AG04450 (cell line): ENCODE results near the gene ARSB. TPM values are rescaled to one million over a fixed set of nuclear protein-coding genes. Genes with fewer than 3 reads are reported as not detected.

Experiments used
- CTCF ChIA-PET: fragments of 300-600, 350-600 bp; formaldehyde crosslinking; extraction: SDS; loops from one replicate; lab custom pipeline; 2022; ENCODE audit warnings: antibody characterized with exemption, inconsistent platforms; lab: Charles Lee
- POLR2A ChIA-PET: fragments of 350-600 bp; formaldehyde crosslinking; extraction: SDS; loops from one replicate; lab custom pipeline; 2021; ENCODE audit warnings: antibody characterized with exemption, inconsistent platforms; lab: Yijun Ruan, JAX
- DNase-seq: peaks from one replicate; pipeline ENCODE4 v3.0.0-alpha.2; 2011; ENCODE audit warnings: low read depth, low spot score
- H3K27ac ChIP-seq: one replicate; pipeline ENCODE4 v1.5.1; 2012; ENCODE audit warnings: low read depth, low read length, control low read depth
- H3K27me3 ChIP-seq: one replicate; pipeline ENCODE4 v1.6.0; 2012; ENCODE audit warnings: low read length; ENCODE audit not compliant: control insufficient read depth, insufficient read depth
- H3K4me3 ChIP-seq: 2 replicates; pipeline ENCODE4 v1.5.1; 2011; ENCODE audit warnings: mild to moderate bottlenecking, low read depth, low read length, control low read depth
- H3K9me3 ChIP-seq: 2 replicates; pipeline ENCODE4 v1.5.1; 2012; ENCODE audit warnings: low read length; ENCODE audit not compliant: control insufficient read depth, insufficient read depth
- CTCF ChIP-seq: IDR thresholded peaks from 2 replicates; pipeline ENCODE4 v1.5.1; 2011; ENCODE audit warnings: low read depth, low read length, control low read depth, inconsistent platforms
- polyA plus RNA-seq: library from polyadenylated mRNA; depleted of rRNA; stranded (reverse); fragments of >200 nt; gene quantifications from 2 replicates; pipeline ENCODE4 v1.2.3, GENCODE V29; 2011

Gene ARSB
- polyA plus RNA-seq, 1 experiment = 21.0 TPM

DNA sequence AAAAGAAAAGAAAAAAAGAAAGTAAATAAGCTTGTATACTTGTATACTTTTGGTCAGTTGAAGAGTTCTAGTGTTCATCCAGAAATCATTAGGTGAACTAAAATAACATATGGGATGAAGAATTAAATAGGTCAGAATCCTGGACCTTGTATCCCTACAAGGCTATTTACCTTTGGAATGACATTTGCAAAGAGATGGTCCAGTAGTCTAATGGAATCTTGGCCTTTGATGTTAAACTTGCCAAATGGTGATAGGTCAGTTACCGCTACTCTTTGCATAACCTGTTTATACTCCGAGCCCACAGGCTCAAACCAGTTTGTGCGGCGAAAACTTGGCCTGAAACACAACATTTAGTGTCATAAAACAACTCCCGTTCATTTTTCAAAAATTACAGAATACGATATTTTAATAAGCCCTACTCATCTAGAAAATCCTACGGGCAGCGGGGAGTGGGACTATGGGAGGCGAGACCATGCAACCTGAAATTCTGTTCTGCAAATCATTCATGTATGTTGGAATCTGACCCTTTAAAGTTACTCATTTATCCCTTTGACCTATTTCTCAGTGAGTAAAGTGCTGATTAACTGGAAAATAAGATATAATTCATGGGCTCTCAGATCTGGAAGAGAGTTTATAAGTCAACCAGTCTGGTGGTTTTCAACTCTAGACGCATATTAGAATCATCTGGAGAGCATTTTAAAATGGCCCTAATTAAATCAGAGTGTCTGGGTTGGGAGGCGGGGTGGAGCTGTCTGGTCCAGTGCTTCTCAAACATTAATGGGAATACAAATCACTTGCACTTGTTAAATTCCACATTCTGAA lies 45.8 kb upstream of the ARSB start:
- POLR2A ChIA-PET = no interaction called here
- DNase-seq = no peak
- Histone ChIP-seq H3K27me3 (peaks cover 4% of the 10 kb centered on the region), H3K27ac (no peak overlapping the region), H3K9me3 (no peaks in the 10 kb centered on the region), H3K4me3 (no peak overlapping the region)
- TF ChIP-seq CTCF = no peak
- CTCF ChIA-PET = interaction anchor here (0.6 to 16.3 kb wide), 4 partner anchors 11 to 450 kb away, joined by 3 to 920 read pairs (median 4); no protein-coding TSS in a partner anchor

GRCh38 chr5:79025054-79025472 lies 40.0 kb upstream of the ARSB start:
- H3K27me3 ChIP-seq = peaks cover 4% of the 10 kb centered on the region
- DNase-seq = peak; percentile 57
- H3K4me3 ChIP-seq = peak overlapping the region; percentile 38
- TF ChIP-seq CTCF = peak; percentile 95
- ChIA-PET CTCF (interaction anchor here (0.5 to 16.3 kb wide), 128 partner anchors 9 to 1880 kb away, joined by 3 to 920 read pairs (median 4); partner anchors contain the start of genes BHMT2 and DMGDH), POLR2A (interaction anchor here (0.6 to 0.8 kb wide), 2 partner anchors 40 to 138 kb away, joined by 3 to 4 read pairs; partner anchors contain the start of gene ARSB)
- no peaks in the 10 kb centered on the region for H3K9me3 ChIP-seq
- H3K27ac ChIP-seq = no peak overlapping the region

DNA sequence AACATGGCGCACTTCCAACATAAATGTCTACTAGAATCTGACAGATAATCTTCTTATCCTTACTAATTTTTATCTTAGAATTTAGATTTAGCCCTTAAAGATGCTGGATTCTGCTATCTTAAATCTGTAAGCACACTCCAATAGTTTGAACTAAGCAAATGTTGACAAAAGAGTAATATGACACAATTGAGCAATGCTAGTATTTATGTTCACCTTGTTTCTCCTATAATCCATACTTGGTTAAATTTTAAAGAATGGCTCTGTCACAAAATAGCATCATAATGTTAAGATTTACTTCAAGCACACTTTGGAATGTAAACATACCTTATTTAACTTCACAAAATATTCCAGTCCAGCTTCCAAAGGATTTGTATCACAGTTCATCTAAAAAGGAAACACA lies 38.8 kb upstream of the ARSB start:
- ChIA-PET POLR2A (no interaction called here), CTCF (interaction anchor here (0.8 to 16.3 kb wide), 57 partner anchors 8 to 1060 kb away, joined by 3 to 920 read pairs (median 8); partner anchors contain the start of gene JMY)
- H3K27ac ChIP-seq = no peak overlapping the region
- H3K27me3 ChIP-seq = peaks cover 4% of the 10 kb centered on the region
- H3K4me3 ChIP-seq = no peak overlapping the region
- DNase-seq = no peak
- H3K9me3 ChIP-seq = no peaks in the 10 kb centered on the region
- TF ChIP-seq CTCF = no peak

GRCh38 chr5:79023348-79023747 lies 38.2 kb upstream of the ARSB start:
- POLR2A ChIA-PET = no interaction called here
- peaks cover 4% of the 10 kb centered on the region for H3K27me3 ChIP-seq

More at GRCh38 chr5:79023348-79023747, 38.2 kb upstream of the ARSB start:
- Histone ChIP-seq H3K4me3 (no peak overlapping the region), H3K9me3 (no peaks in the 10 kb centered on the region), H3K27ac (no peak overlapping the region)
- TF ChIP-seq CTCF = no peak
- CTCF ChIA-PET = interaction anchor here (0.9 to 16.3 kb wide), 15 partner anchors 11 to 512 kb away, joined by 3 to 920 read pairs (median 7); partner anchors contain the start of gene JMY
- no peak for DNase-seq
